Fibroblast of skin of right quadriceps (primary cell): Measurements from ENCODE around the gene PLCE1.
A peak's percentile ranks its signal among the peaks of the same experiment; 100 is the strongest.
"Not testable (repeated sequence)": the region's sequence is repeated elsewhere in the genome, so short reads cannot be mapped to it uniquely, and the experiment has no call there.

ENCODE experiments used
- DNase-seq: peaks from one replicate; pipeline ENCODE4 v3.0.0-alpha.2; 2013

PLCE1 gene

DNA sequence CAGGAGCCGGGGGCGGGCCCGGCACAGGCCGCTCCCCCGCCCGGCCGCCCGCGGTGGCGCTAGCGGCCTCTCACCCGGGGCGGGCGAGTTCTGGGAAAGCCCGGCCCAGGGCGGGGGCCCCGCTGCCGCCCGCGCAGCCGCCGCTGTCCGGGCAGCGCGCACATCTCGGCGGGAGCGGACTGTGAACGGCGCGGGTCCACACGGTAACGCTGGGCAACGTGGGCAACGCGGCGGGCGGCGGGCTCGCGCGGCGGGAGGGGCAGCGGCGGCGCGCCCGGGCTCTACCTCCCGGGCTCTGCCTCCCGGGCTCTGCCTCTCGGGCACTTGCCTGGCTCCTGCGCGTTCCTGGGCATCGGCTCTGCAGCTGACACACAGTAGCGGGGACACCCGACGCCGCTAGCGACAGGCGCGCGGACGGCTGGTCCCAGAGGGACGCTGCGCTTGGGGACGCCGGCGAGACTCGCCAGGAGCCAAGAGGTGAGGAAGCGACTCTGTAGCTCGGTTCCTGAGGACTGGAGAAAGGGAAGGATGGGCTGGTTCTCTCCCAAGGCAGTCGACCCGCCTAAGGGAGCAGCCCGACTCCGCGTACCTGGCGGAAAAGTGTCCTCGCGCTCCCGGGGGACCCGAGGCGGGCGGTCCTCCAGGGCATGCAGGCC, at the start of gene PLCE1:
TSS of gene PLCE1 (plus strand) at position 150 of the 656 bp plus-strand sequence. CDS start 37,116 bp downstream, outside the sequence.
- DNase-seq, result peak; percentile 27

DNA sequence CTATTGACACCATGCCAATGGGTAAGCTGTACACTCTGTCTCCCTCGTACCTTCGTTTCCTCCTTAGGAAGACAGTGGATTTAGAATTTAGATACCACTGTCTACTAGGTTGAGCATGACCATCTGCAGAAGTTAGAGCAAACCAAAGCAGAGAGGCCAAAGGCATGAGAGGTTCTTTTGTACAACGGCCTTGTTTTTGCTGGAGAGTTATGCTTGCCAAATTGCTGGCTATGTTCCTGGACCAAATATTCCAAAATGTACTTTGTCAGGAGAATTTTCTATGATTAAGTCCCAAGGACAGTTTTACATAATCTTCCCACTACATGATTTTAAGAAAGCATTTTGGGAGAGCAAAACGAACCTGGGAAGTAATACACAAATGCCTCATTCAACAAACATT, 47.9 kb upstream of the PLCE1 start:
- DNase-seq, result no peak

DNA sequence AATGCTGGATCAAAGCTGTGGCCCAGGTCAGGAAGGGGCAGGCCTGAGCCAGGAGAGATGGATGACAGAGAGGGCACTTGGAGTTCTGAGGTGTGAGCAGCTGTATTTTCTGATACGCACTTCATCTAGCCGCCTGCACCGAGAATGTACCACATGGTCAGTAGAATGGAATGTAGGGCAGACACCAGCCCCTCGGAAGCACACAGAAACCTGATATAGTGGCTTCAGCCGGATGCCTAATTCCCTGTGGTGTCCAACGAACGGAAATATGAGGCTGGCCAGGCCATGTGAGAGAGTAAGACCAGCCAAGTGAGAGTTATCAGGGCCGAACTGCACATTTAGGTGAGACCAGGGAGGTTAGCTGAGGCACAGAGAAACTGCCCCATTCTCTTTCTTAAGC, 46.7 kb upstream of the PLCE1 start:
- DNase-seq, result peak; percentile 69

DNA sequence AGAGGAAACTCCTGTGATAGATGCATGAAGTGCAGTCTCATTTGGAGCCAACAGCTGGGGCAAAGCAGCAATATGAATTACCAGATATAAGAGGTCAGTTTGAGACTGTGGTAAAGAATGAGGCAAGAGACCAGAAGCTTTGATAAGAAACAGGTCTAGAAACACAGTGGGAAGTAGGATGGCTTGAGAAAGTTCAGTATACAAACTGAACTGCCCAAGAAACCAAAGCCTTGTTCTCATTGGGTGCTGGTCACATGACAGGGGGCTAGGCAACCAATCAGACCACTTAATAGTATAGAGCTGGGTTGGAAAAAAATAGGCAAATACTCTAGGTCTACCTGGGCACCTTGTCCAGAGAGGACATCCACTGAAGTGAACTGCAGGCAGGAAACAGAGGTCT, 46.2 kb upstream of the PLCE1 start:
- DNase-seq, result no peak

DNA sequence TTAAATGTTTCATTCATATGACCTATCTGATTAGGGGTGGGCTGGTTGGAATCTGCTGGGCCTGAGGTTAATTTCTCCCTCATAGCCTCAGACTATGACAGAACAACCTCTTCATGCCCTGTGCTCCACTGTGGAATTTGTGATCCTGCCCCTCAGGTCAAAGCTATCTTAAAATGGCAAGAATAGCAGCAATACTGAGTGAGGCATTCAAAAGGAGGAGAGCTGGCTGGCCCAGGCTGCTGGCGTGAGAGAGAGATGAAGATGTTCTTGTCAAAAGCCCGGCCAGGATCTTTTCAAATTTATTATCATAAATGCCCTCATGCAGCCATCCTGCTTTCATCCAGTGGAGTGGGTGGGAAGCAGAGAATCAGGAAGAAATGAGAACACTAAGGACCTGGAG, 41.8 kb upstream of the PLCE1 start:
- DNase-seq, result no peak

DNA sequence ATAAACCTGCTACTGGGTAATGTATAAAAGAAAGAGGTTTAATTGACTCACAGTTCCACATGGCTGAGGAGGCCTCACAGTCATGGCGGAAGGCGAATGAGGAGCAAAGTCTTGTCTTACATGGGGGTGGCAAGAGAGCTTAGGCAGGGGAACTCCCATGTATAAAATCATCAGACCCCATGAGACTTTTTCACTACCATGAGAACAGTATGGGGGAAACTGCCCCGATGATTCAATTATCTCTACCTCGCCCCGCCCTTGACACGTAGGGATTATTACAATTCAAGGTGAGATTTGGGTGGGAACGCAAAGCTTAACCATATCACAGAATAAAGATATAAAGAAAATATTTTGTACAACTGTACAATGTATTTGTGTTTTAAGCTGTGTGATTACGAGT, 39.4 kb upstream of the PLCE1 start:
- DNase-seq, result no peak

DNA sequence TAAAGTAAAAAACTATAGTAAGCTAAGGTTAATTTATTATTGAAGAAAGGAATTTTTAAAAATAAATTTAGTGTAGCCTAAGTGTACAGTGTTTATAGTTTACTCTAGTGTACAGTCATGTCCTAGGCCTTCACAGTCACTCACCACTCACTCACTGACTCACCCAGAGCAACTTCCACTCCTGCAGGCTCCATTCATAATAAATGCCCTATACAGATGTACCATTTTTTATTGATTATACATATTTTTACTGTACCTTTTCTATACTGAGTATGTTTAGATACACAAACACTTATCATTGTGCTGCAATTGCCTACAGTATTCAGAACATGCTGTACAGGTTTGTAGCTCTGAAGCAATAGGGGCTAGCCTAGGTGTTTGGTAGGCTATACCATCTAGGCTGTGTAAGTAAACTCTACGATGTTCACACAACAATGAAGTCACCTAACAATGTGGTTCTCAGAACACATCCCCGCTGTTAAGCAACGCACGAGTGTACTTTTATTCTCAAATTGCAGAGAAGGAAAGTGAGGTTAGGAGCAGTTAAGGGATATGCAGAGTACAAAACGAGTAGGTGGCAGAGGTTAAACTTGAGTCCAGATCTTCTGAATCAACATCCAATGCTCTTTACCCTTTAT, 38.9 kb upstream of the PLCE1 start:
- peak; percentile 52 for DNase-seq

DNA sequence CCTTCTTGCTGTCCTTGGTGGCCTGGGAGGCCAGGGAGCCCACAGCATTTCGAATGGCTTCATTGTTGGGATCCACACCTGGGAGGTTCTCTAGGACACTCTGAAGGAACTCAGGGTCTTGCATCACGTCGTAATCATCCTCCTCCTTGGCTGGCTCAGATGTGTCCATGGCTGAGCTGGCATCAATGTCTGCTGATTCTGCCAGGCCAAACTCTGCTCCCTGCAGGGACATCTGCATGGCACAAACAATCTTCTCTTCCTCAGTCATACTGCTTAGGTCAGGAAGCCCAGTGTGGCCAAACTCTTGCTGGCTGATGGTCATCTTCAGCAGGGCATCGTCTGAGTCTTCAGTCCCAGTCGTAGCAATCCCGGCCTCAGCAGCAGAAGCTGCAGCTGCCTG, 34.9 kb upstream of the PLCE1 start:
- no peak for DNase-seq

DNA sequence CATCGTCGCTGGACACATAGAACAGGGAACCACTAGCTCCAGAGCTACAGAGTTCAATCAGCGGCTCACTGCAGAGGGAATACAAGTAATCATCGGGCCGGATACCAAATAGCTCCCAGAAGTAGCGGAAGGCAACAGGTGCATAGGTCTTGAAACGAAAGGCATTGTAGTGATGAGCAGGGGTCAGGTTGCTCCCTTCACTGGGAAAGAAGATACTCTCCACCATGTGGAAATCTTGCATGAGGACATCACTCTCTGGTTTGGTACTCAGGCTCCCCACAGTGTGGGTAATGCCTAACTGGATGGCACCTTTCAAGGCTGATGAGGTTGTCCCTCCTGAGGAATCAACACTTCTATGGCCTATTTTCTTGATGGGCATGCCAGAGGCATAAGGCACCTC, 32.7 kb upstream of the PLCE1 start:
- not testable (repeated sequence) for DNase-seq

DNA sequence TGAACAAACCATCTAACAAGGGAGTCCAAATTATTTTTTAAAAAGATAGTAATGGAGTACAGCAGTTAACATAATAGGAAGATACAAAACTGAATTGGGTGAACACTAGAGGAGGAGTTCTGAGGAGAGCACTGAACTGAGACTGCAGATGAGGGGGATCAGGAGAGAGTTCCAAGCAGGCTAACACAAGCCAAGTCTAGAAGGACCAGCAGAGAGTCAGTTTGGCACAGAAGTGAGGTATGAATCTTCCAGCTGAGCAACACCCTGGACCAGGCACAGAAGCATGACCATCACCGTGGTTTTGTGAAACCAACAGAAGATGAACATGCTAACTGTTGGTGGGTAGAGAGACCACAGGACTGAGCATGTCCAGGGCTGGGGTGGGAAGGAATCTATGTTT, 30.8 kb upstream of the PLCE1 start:
- no peak for DNase-seq

DNA sequence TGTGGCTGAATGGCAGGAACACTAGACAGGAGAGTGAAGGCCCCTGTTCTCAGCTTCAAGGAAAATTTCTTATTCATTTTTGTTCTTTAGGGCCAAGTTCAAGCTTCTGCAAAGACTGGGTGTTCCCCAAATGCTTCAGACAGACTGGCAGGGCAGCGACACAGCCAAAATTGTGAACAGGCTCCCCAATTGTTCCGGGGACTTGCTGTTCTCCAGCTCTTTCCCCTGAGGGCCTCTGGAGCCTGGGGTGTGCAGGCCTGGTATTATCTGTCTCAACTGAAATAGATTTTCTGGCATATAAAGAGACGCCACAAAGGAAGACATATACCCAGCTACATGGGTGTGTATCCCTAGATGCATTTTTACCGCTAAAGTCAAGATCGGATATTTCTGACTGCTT, 30.3 kb upstream of the PLCE1 start:
- no peak for DNase-seq

DNA sequence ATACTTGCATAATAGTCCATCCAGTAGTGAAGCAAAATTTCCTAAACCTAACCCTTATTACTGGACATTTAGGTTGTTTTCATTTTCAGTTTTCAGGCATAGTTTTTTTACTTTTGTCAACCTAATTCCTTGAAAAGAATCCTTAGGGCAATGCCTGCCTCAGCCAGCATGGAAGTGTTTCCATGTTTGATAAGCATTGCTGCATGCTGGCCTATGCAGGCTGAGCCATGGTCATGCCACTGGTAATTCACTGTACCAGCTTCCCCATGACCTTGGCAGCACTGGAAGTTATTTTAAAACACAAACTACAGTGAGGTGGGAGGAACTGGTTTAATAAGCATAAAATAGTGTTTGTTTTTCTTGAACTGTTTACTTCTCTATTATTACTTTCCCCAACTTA, 27.8 kb upstream of the PLCE1 start:
- no peak for DNase-seq

DNA sequence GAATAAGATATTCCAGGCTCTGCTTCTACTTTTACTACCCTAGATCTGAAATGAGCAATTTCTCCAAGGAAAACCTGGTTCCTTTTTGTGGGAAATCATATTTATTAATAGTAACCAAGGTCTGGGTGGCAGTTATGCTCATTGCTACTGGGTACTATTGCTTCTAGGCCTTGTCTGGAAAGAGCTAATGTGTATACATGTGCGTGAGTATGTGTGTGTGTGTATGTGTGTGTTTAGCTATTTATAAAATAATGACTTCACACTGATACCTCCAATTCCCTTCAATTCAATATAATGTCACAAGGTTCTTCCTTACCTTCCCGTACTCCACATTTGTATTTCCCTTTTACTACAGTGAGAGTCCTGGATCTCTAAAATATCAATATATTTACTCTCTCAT, 26.0 kb upstream of the PLCE1 start:
- DNase-seq, result no peak

DNA sequence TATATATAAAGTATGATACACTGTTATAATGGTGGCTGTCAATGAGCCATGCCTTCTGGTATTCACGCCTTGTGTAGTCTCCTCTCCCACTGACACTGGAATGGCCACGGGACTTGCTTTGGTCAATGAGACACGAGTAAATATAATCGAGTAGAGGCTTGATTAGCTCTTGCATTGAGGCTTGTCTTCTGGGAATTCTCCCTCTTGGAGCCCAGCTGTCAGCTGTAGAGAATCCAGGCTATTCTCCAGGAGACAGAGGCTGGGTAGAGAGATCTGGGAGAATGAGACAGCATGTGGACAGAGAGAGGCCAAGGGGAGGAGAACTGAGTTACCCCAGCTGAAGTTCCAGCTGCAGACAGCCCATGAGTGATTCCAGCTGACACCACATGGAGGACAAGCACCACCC, 25.2 kb upstream of the PLCE1 start:
- DNase-seq, result no peak

DNA sequence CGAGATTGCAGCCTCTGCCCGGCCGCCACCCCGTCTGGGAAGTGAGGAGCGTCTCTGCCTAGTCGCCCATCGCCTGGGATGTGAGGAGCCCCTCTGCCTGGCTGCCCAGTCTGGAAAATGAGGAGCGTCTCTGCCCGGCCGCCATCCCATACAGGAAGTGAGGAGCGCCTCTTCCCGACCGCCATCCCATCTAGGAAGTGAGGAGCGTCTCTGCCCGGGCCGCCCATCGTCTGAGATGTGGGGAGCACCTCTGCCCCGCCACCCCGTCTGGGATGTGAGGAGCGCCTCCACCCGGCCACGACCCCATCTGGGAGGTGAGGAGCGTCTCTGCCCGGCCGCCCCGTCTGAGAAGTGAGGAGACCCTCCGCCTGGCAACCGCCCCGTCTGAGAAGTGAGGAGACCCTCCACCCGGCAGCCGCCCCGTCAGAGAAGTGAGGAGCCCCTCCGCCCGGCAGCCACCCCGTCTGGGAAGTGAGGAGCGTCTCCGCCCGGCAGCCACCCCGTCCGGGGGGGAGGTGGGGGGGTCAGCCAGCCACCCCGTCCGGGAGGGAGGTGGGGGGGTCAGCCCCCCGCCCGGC, 23.2 kb upstream of the PLCE1 start:
- DNase-seq, result not testable (repeated sequence)

DNA sequence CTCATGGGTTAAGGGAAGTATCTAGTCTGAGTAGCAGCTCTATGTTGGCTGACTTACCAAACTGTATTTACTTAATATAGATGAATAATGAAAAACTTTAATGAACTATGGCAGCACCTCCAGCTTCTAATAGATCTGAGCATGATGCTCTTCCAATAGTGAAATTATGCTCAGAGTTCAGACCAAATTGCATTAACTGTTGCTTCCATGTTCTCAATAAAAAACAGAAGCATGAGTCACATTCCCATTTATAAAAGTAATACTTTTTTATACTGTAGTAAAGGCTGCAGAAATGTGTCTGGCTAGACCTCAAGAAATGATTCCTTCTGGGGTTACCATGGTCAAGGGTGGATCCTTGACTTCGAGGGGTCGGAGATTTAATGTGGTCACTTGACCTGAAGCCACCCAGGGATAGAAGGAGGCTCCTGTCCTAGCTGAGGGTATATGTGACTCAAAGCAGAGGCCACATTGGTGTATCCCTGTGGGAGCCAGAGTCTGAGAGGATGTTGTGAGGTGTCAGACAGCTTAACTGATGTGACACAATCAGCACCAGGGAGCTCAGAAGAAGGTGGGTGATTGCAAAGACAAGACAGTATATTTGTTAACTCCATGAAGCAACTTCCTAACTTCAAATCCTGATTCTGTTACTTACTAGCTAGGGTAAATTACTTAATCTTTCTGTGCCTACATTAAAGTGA, 19.8 kb upstream of the PLCE1 start:
- DNase-seq, result no peak

DNA sequence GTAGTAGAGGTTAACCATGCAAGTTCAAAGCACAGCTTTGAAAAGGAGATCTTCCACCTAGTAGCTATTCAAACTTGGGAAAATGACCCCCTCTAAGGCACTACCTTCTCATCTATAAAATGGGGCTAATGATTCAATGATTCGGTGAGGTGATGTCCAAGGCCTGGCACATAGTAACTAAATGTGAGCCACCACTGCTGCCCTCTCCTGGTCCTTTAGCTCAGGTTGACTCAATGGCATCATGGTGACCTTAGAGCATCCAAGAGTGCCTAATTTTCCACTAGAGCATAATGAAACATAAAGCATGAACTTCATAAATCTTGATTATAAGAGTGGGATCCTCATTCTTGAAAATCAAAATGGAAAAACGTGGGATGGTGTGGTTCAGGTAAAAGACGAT, 16.3 kb upstream of the PLCE1 start:
- no peak for DNase-seq

DNA sequence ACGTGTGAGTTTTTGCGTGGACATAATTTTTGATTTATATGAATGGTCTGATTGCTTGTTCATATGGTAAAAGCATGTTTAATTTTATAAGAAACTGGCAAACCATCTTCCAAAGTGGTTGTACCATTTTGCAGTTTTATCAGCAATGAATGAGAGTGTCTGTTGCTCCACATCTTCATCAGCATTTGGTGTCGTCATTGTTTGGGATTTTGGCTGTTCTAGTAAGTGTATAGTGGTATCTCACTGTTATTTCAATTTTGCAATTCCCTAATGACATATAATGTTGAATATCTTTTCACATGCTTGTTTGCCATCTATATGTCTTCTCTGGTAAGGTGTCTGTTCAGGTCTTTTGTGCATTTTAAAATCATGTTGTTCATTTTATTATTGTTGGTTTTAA, 13.2 kb upstream of the PLCE1 start:
- no peak for DNase-seq

DNA sequence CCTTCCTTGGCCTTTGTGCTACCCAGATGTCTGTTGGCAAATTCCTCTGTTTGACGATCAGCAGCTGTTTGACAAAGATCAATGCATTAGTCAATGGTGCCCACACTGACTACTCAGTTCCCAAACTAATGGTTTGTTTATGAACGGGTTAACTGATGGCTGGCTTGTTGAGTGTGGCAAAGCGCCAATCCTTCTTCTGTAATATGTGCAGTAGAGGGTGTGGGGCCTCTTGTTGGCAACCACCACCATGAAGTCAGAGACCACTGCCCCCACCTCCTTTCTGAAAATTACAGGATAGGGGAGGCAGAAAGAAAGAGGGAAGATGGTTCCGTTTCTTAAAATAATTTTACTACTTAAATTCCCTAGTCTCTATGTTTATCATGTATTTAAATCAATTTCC, 2.6 kb upstream of the PLCE1 start:
- no peak for DNase-seq

DNA sequence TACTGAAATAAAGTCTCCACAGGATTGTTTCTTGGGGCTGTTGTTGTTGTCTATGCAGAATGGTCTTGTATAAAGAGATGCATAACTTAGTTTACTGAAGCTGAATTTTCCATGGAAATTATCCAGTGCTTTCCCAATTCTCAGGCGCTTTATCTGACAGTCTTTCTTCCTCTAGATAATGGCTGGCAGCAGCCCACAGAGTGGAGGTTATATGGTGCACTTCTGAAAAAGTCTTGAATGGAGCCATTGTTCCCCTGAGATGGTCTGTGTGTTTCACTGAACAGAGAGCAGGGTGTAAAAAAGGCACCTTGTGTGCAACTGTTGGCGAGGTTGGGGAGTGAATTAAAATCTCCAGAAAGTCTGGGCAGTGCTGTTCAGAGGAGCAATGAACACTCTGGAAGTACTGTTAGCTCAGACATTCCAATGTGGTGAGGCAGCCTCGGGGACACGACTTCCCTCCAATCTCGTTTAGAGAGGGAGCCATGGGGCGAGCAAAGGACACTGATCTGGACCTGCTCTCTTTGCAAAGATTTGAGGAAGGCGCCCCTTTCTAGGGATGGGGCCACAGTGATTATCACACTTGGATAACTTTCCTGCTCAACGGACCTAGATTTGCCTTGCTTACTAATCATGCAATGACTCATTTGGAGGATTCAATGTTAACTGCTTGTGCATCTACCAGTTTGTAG, 2.0 kb upstream of the PLCE1 start:
- peak; percentile 73 for DNase-seq

DNA sequence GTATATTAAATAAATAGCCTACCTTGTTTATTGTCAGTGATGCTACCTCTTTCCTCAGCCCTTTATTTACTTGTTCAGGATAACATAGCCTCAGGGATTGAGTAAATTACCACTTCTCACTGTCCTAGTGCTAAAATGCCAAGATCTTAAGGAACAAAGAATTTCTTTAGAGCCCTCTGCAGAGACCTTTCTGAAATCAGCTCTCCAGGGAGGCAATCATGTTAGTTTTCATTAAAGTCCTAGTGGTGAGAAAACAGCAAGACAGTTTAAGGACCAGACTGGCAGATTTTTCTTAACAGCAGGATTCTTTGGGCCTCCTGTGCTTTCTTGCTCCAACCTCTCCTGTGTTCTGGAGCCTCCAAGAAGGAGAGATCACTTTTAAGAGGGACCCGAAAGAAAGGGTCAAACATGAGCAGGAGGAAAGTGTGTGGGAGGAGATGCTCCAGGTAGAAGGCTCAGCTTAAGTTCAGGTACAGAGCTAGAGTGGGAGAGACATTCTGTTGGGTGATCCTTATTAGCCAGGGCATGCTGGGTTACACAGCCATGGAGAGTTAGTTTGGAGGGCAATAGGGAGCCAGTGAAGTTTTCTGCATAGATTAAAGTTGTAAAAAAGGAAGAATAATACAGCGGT, 1.2 kb upstream of the PLCE1 start:
- no peak for DNase-seq

DNA sequence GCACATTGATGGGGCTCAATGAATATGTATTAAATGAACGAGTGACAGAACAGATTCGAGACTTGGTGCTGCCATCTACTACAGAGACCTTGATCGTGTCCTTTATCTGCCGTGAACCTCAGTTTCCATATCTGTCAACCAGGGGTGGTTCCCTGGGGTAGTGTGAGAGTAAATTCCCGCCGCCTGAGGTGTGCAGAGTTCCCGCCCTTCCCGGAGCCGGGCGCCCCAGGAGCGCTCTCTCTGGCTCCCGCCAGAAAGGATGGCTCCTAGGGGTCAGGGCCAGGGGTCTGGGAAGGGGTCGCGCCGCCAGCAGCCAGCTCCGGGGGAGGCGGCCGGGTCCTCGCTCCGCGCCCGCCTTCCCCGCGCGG, 333 bp upstream of the PLCE1 start:
- DNase-seq, result no peak

DNA sequence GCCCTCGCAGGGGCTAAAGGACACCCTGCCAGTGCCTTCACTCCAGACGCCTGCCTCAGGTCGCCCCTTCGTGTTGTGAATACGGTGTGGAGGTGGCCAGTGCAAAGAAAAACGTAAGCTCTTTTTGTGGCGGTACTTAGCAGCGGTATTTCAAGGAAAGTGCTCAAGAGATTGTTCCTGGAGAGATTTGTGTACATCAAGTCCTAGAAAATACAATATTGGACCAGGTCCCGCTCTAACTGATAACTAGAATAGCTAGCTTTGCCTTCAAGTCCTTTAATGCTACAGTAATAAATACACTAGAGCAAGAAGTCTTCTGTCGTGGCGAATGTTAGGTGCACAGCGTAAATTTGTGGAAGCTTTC, 689 bp downstream of the PLCE1 start:
- DNase-seq, result no peak
